Neuronal stem cell (in vitro differentiated cells): ENCODE results near the gene CDH12.
A peak's percentile ranks its signal among the peaks of the same experiment; 100 is the strongest.

Experiments used
- DNase-seq: peaks from one replicate; pipeline ENCODE4 v3.0.0-alpha.2; 2013; ENCODE audit warnings: low spot score
- H2AFZ ChIP-seq: one replicate; pipeline ENCODE4 v1.6.1; 2013; ENCODE audit warnings: mild to moderate bottlenecking, low read length, inconsistent platforms
- H2AK5ac ChIP-seq: 2 replicates; pipeline ENCODE4 v1.6.1; 2013; ENCODE audit warnings: low read depth, mild to moderate bottlenecking, inconsistent platforms, low read length, moderate library complexity, mixed read lengths
- H2BK120ac ChIP-seq: 2 replicates; pipeline ENCODE4 v1.6.1; 2013; ENCODE audit warnings: low read depth, mild to moderate bottlenecking, inconsistent platforms, low read length, moderate library complexity, mixed read lengths
- H2BK12ac ChIP-seq: one replicate; pipeline ENCODE4 v1.6.1; 2013; ENCODE audit warnings: low read length, inconsistent platforms
- H2BK15ac ChIP-seq: 2 replicates; pipeline ENCODE4 v1.6.1; 2013; ENCODE audit warnings: mild to moderate bottlenecking, low read length, inconsistent platforms, mixed read lengths
- H2BK5ac ChIP-seq: one replicate; pipeline ENCODE4 v1.6.1; 2013; ENCODE audit warnings: inconsistent platforms, mild to moderate bottlenecking, low read length, moderate library complexity
- H3K14ac ChIP-seq: one replicate; pipeline ENCODE4 v1.6.1; 2013; ENCODE audit warnings: low read length, inconsistent platforms
- H3K18ac ChIP-seq: 2 replicates; pipeline ENCODE4 v1.6.1; 2013; ENCODE audit warnings: low read length, inconsistent platforms
- H3K23ac ChIP-seq: 2 replicates; pipeline ENCODE4 v1.6.1; 2013; ENCODE audit warnings: low read depth, mild to moderate bottlenecking, mixed read lengths, low read length, inconsistent platforms; ENCODE audit not compliant: poor library complexity
- H3K27ac ChIP-seq: replicated peaks from 3 replicates; pipeline ENCODE4 v1.5.1; 2013; ENCODE audit warnings: low read length, inconsistent platforms
- H3K27me3 ChIP-seq, 3 experiments: 2 replicates each; pipeline ENCODE4 v1.6.1; 2013; ENCODE audit warnings: low read length in 3 of 3, mild to moderate bottlenecking in 2 of 3, inconsistent platforms in 1 of 3, low read depth in 1 of 3, mixed read lengths in 1 of 3, moderate library complexity in 1 of 3; ENCODE audit not compliant: control insufficient read depth in 3 of 3, insufficient read depth in 3 of 3
- H3K36me3 ChIP-seq, 2 donors: replicated peaks in 1 of 2; 2 replicates each; pipeline ENCODE4 v1.6.1; 2013; ENCODE audit warnings: low read length in 2 of 2; ENCODE audit not compliant: control insufficient read depth in 2 of 2, insufficient read depth in 2 of 2
- H3K4ac ChIP-seq: 2 replicates; pipeline ENCODE4 v1.6.1; 2013; ENCODE audit warnings: inconsistent platforms, mild to moderate bottlenecking, low read length, moderate library complexity
- H3K4me1 ChIP-seq, 2 donors: 1 replicate in 1 of 2; 2 replicates in 1 of 2; pipeline ENCODE4 v1.6.1; 2013; ENCODE audit warnings: low read length in 2 of 2, low read depth in 1 of 2; ENCODE audit not compliant: control insufficient read depth in 2 of 2, insufficient read depth in 1 of 2
- H3K4me2 ChIP-seq: one replicate; pipeline ENCODE4 v1.6.1; 2013; ENCODE audit warnings: mild to moderate bottlenecking, low read length, inconsistent platforms; ENCODE audit not compliant: insufficient read depth, poor library complexity, severe bottlenecking
- H3K4me3 ChIP-seq, 2 donors: 2 replicates each; pipeline ENCODE4 v1.5.1; 2013; ENCODE audit warnings: low read length in 2 of 2, mild to moderate bottlenecking in 2 of 2, inconsistent platforms in 1 of 2, moderate library complexity in 1 of 2
- H3K79me1 ChIP-seq: one replicate; pipeline ENCODE4 v1.6.1; 2013; ENCODE audit warnings: low read depth, mild to moderate bottlenecking, inconsistent platforms, low read length, moderate library complexity
- H3K9ac ChIP-seq: one replicate; pipeline ENCODE4 v1.6.1; 2013; ENCODE audit warnings: mild to moderate bottlenecking, low read depth, low read length, inconsistent platforms; ENCODE audit not compliant: poor library complexity
- H3K9me3 ChIP-seq, 2 donors: replicated peaks in 1 of 2; 2 replicates each; pipeline versions ENCODE3 to v1.6.1; 2013; ENCODE audit warnings: low read length in 2 of 2, mild to moderate bottlenecking in 2 of 2, inconsistent platforms in 1 of 2, low read depth in 1 of 2, mixed read lengths in 1 of 2, moderate library complexity in 1 of 2; ENCODE audit not compliant: control insufficient read depth in 2 of 2, insufficient read depth in 1 of 2
- H4K8ac ChIP-seq: one replicate; pipeline ENCODE4 v1.6.1; 2013; ENCODE audit warnings: low read depth, mild to moderate bottlenecking, inconsistent platforms, low read length, moderate library complexity
- H4K91ac ChIP-seq: one replicate; pipeline ENCODE4 v1.6.1; 2013; ENCODE audit warnings: low read length, low read depth, mild to moderate bottlenecking, inconsistent platforms; ENCODE audit not compliant: poor library complexity
- WGBS, 2 donors: extraction: QIAGEN DNeasy Blood & Tissue Kit; methylation state at CpG; one replicate each; pipeline ENCODE4 v1.1.7; 2013; ENCODE audit warnings: missing lambda C conversion rate in 2 of 2, mixed read lengths in 1 of 2; ENCODE audit not compliant: insufficient read length in 2 of 2, insufficient replicate concordance in 1 of 2; ENCODE audit errors: extremely low coverage in 2 of 2; 5-methylcytosine and 5-hydroxymethylcytosine counted together

The CDH12 gene

DNA sequence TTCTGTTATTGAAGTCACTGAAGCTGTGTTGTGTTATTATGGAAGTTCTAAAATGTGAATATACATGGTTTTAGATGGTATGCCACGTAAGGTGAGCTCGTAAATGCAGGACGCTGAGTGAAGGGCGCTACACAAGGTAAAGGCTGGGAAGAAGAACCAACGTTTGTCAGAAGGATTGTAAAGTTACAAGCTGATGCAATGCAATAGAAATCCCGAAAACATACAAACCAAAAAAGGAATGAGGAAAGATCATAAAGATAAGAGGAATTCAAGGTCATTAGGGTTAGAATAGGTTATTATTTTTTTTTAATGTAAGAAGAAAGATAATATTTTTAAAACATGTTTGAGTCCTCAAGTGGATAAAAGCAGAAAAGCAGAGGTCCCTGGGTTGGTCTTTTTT lies 538.6 kb downstream of the CDH12 start:
- Histone ChIP-seq H2BK12ac (no peak overlapping the region), H3K36me3 (no peaks in the 10 kb centered on the region), H3K27ac (no peak overlapping the region), H3K18ac (no peak overlapping the region), H3K23ac (no peak overlapping the region), H2AFZ (no peak overlapping the region), H4K8ac (no peak overlapping the region), H3K9ac (no peak overlapping the region), H3K4ac (no peak overlapping the region), H2BK15ac (no peak overlapping the region), H4K91ac (no peak overlapping the region), H3K9me3 (no peaks in the 10 kb centered on the region), H3K4me1 (no peaks in the 10 kb centered on the region), H2BK5ac (no peak overlapping the region), H3K14ac (no peak overlapping the region), H3K79me1 (no peaks in the 10 kb centered on the region), H2BK120ac (no peak overlapping the region), H2AK5ac (no peak overlapping the region), H3K4me3 (no peak overlapping the region), H3K4me2 (no peak overlapping the region), H3K27me3 (no peaks in the 10 kb centered on the region)
- no peak for DNase-seq
- WGBS, 2 donors, result no CpG with 5 or more reads among the region's 6 CpGs

DNA sequence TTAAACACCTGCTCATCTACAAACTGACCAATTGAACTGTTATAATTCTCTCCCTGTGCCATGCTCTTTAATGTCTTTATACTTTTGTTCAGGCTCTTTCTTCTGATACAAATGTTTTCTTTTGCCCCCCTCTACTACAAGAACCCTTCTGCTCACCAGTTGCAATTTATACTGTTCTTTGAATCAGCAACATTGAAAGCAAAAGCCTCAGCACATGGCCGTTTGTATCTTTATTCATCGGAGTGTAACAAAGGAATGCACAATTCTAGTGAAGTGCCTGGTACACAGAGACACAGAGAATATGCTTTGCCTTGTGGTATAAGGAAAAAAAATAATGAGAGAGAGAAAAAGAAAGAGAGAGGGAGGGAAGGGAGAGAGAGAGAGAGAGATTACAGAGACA lies 547.1 kb downstream of the CDH12 start:
- Histone ChIP-seq H2BK5ac (no peak overlapping the region), H2BK120ac (no peak overlapping the region), H3K36me3 (no peaks in the 10 kb centered on the region), H3K4me3 (no peak overlapping the region), H3K4me1 (peaks cover 0 to 6% of the 10 kb centered on the region in 2 donors), H3K23ac (no peak overlapping the region), H2AK5ac (no peak overlapping the region), H3K27ac (no peak overlapping the region), H3K14ac (no peak overlapping the region), H3K4me2 (no peak overlapping the region), H2AFZ (peak overlapping the region; percentile 57), H3K18ac (no peak overlapping the region), H3K79me1 (no peaks in the 10 kb centered on the region), H4K91ac (no peak overlapping the region), H3K4ac (no peak overlapping the region), H3K9me3 (no peaks in the 10 kb centered on the region), H3K9ac (no peak overlapping the region), H2BK12ac (no peak overlapping the region), H4K8ac (no peak overlapping the region), H2BK15ac (no peak overlapping the region), H3K27me3 (no peaks in the 10 kb centered on the region)
- DNase-seq, result no peak
- WGBS, 2 donors, result no CpG with 5 or more reads among the region's 2 CpGs

DNA sequence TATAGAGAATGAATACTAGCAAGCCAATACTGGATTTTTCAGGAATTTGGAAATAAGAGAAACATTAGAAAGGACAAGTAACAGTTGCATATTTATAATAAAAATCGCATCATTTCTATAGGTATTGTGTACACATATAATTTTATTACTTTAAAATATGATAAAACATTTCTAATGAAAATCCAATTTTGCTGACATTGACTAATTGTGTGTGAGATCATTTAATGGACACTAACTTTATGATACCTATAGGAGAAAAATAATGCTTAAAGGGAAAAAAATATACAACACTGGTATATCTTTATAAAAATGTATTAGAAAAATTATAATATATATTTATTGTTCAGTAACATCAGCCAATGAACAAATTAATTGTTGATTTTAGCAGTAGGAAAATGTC lies 557.3 kb downstream of the CDH12 start:
- H3K4me1 ChIP-seq, result no peaks in the 10 kb centered on the region
- peaks cover 3 to 6% of the 10 kb centered on the region in 2 donors for H3K9me3 ChIP-seq
- no peak overlapping the region for H3K4me3 ChIP-seq
- no peak overlapping the region for H4K8ac ChIP-seq
- no peak overlapping the region for H2BK15ac ChIP-seq
- no peak overlapping the region for H3K4ac ChIP-seq
- no peaks in the 10 kb centered on the region for H3K79me1 ChIP-seq
- no peak overlapping the region for H3K23ac ChIP-seq
- H2BK5ac ChIP-seq, result no peak overlapping the region
- no peak overlapping the region for H2AFZ ChIP-seq
- no peak overlapping the region for H2AK5ac ChIP-seq
- no peak overlapping the region for H3K4me2 ChIP-seq
- H3K14ac ChIP-seq, result no peak overlapping the region
- no CpG with 5 or more reads among the region's 1 CpG for WGBS, 2 donors
- no peak overlapping the region for H3K9ac ChIP-seq
- no peak overlapping the region for H3K18ac ChIP-seq
- DNase-seq, result no peak
- no peak overlapping the region for H2BK12ac ChIP-seq
- no peak overlapping the region for H4K91ac ChIP-seq
- H2BK120ac ChIP-seq, result no peak overlapping the region
- H3K27me3 ChIP-seq, result no peaks in the 10 kb centered on the region
- no peaks in the 10 kb centered on the region for H3K36me3 ChIP-seq
- H3K27ac ChIP-seq, result no peak overlapping the region

DNA sequence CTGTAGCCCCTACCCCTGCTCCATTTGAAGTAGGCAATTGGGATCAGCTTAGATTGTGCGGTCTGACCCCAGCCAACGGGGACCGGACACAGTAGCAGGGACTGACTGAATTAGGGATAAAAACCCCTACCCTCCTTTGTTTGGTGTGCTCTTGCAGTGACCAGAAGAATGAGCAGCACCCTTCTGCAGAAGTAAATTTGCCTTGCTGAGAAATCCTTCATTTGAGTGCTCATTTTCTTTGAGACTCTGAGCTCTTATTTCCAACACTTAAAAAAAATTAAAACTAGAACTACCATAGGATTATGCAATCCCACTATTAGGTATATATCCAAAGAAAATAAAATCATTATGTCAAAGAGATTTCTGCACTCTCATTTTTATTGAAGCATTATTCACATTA lies 560.0 kb downstream of the CDH12 start:
- no peak overlapping the region for H2BK5ac ChIP-seq
- DNase-seq, result no peak
- no peak overlapping the region for H4K91ac ChIP-seq
- H3K4me3 ChIP-seq, result no peak overlapping the region
- H3K27ac ChIP-seq, result no peak overlapping the region
- no peak overlapping the region for H2AFZ ChIP-seq
- H3K18ac ChIP-seq, result no peak overlapping the region
- H3K4me2 ChIP-seq, result no peak overlapping the region
- no peak overlapping the region for H3K14ac ChIP-seq
- H2BK120ac ChIP-seq, result no peak overlapping the region
- H3K23ac ChIP-seq, result no peak overlapping the region
- no peaks in the 10 kb centered on the region for H3K36me3 ChIP-seq
- peaks cover 5 to 6% of the 10 kb centered on the region in 2 donors for H3K9me3 ChIP-seq
- no peak overlapping the region for H4K8ac ChIP-seq
- H3K9ac ChIP-seq, result no peak overlapping the region
- H3K79me1 ChIP-seq, result no peaks in the 10 kb centered on the region
- WGBS, 2 donors, result no CpG with 5 or more reads among the region's 3 CpGs
- no peak overlapping the region for H2BK12ac ChIP-seq
- no peak overlapping the region for H3K4ac ChIP-seq
- no peaks in the 10 kb centered on the region for H3K27me3 ChIP-seq
- no peak overlapping the region for H2BK15ac ChIP-seq
- H2AK5ac ChIP-seq, result no peak overlapping the region
- no peaks in the 10 kb centered on the region for H3K4me1 ChIP-seq
